Sigmoid colon (tissue), 4 donors: ENCODE results near the gene CCDC171.

Experiments
- CTCF ChIP-seq, 4 experiments: fragments of 450-650 bp in 3 of 4; fragments of 200-600 bp in 1 of 4; IDR thresholded peaks; one replicate each; pipeline ENCODE4 v1.5.1; 2016 to 2019; ENCODE audit warnings: antibody characterized with exemption in 4 of 4, mild to moderate bottlenecking in 3 of 4, moderate library complexity in 2 of 4
- EP300 ChIP-seq, 4 donors: sonication (generic); formaldehyde crosslinking; IDR thresholded peaks; one replicate each; pipeline ENCODE4 v1.6.1; 2017; ENCODE audit warnings: antibody characterized with exemption in 4 of 4
- POLR2A ChIP-seq, 2 donors: fragments of 450-650 bp; IDR thresholded peaks; one replicate each; pipeline ENCODE4 v1.6.1; 2016; ENCODE audit warnings: antibody characterized with exemption in 2 of 2, mild to moderate bottlenecking in 2 of 2, moderate library complexity in 2 of 2

- TF ChIP-seq CTCF (IDR thresholded peaks at IDR 0.05) (no peak), EP300 (IDR thresholded peaks at IDR 0.05) (no peak), POLR2A (IDR thresholded peaks at IDR 0.05) (no peak)
Measured at GRCh38 chr9:15842051-15842450, 289.2 kb downstream of the CCDC171 start.
